ENCODE data around the gene ITGB8. TPM values are rescaled to one million over a fixed set of nuclear protein-coding genes. Genes with fewer than 3 reads are reported as not detected.

Gene ITGB8
- total RNA-seq, 2 experiments from 2014 or later = not detected

DNA sequence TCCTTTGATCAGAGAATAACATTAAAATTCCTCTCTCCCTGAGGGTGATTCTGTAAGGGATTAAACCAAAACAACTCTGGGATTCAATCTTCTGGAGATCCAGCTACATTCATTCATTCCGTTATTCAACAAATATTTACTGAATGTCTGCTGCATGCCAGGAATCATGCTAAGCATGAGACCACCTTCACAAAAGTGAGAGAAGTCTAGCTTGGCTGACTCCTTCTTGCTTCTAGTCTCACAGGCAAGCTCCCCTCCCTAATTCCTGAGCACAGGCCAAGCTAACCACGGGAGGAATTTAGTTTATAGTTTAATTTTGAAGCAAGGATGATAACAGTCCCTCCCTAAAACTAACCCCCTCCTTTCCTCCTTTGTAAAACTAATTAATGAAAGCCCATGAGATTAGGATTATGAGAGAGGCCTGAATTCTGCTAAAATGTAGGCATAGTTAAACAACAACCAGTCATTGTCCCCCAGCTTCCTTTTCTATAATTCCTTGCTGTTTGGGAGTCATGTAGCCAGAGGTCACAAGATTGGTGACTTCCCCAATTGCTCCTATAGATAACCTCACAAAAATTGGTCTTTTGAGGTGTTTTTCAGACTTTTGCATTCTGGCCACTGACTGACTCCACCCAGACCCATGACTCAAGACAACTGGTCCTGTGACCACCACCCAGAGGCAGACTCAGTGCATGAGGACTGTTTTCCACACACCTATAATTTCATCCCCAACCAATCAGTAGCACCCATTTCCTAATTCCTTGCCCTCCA, 113.5 kb downstream of the ITGB8 start:
- ATAC-seq = no peak
- Mint-ChIP-seq H3K9me3 (no peaks in the 10 kb centered on the region), H3K27me3 (peaks cover 1% of the 10 kb centered on the region), H3K4me3 (no peak overlapping the region), H3K4me1 (ENCODE audit: low read depth) (no peaks in the 10 kb centered on the region), H3K36me3 (ENCODE audit: low read depth) (no peaks in the 10 kb centered on the region), H3K27ac (no peak overlapping the region)
- no peak for DNase-seq
- ChIA-PET POLR2A (no interaction called here), CTCF (interaction anchor here (0.7 kb wide), 1 partner anchor 28 kb away, joined by 3 read pairs; no protein-coding TSS in a partner anchor)
- intact Hi-C loops (cut with micrococcal nuclease) = loop anchor here (10.0 kb wide), 1 partner anchor 699 kb away; no protein-coding TSS in a partner anchor
- no peak for TF ChIP-seq CTCF (IDR thresholded peaks at IDR 0.05)

DNA sequence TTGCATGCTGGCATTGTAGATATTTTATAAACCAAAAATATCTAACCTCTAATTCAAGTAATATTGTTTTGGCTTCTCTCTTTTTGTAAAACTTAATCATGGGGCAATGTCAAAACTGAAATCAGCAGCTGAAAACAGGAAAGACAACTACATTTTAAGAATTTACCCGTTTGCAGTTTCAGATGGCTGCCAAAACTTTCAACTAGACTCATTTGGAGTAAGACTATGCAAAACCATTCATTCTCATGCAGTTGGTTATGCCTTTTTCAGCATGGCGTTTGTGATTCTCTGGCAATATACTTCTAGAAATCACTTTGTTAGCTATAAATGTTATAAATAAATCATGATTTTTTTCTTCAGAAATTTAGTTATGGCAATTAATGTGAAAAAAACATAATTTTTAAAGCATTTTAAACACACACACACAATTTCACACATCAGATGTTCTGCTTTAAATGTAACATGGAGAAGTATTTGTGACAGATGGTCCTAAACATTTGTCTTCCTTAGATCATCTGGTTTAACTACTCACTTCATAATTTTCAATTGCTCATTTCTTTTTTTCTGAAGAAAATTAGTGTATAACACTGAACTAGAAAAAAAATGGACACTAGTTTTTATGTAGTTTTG, 116.4 kb downstream of the ITGB8 start:
- POLR2A ChIA-PET = no interaction called here
- CTCF ChIA-PET = no interaction called here
- ATAC-seq (no peak), DNase-seq (no peak)
- H3K4me1 Mint-ChIP-seq (ENCODE audit: low read depth) = no peaks in the 10 kb centered on the region
- no peak overlapping the region for H3K4me3 Mint-ChIP-seq
- H3K36me3 Mint-ChIP-seq (ENCODE audit: low read depth) = no peaks in the 10 kb centered on the region
- no peaks in the 10 kb centered on the region for H3K27me3 Mint-ChIP-seq
- H3K27ac Mint-ChIP-seq = no peak overlapping the region
- intact Hi-C loops (cut with micrococcal nuclease) = loop anchor here (10.0 kb wide), 1 partner anchor 702 kb away; no protein-coding TSS in a partner anchor
- no peaks in the 10 kb centered on the region for H3K9me3 Mint-ChIP-seq
- TF ChIP-seq CTCF (IDR thresholded peaks at IDR 0.05) = no peak

DNA sequence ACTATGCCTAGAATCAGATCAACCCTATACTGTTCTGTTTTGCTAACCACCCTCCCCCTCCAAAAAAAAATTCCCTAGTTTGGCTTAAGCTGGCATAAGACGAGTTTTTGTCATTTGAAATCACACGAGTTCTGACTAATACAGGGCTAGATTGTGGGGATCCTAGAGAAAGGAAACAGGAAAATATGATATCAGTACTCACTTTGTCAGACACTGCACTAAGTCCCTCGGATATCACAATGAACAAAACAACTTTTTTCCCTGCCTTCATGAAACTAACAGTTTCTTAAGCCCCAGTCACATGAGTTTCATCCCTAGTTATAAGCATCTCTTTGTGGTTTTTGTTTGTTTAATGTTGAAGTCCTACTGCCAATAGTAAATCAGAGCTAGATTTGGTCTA, 118.5 kb downstream of the ITGB8 start:
- Mint-ChIP-seq H3K4me1 (ENCODE audit: low read depth) (no peaks in the 10 kb centered on the region), H3K4me3 (no peak overlapping the region), H3K9me3 (no peaks in the 10 kb centered on the region), H3K27ac (no peak overlapping the region), H3K36me3 (ENCODE audit: low read depth) (no peaks in the 10 kb centered on the region), H3K27me3 (no peaks in the 10 kb centered on the region)
- ChIA-PET CTCF (no interaction called here), POLR2A (no interaction called here)
- DNase-seq (no peak), ATAC-seq (no peak)
- TF ChIP-seq CTCF (IDR thresholded peaks at IDR 0.05) = no peak
- intact Hi-C loops (cut with micrococcal nuclease) = loop anchor here (10.0 kb wide), 1 partner anchor 704 kb away; no protein-coding TSS in a partner anchor

GRCh38 chr7:20450536-20450935, 119.8 kb downstream of the ITGB8 start:
- intact Hi-C loops (cut with micrococcal nuclease) = no loop called here
- TF ChIP-seq CTCF (IDR thresholded peaks at IDR 0.05) = no peak
- ChIA-PET CTCF (no interaction called here), POLR2A (no interaction called here)
- DNase-seq = no peak
- no peaks in the 10 kb centered on the region for H3K4me1 Mint-ChIP-seq (ENCODE audit: low read depth)
- no peak overlapping the region for H3K27ac Mint-ChIP-seq
- H3K36me3 Mint-ChIP-seq (ENCODE audit: low read depth) = no peaks in the 10 kb centered on the region
- ATAC-seq = no peak
- no peaks in the 10 kb centered on the region for H3K27me3 Mint-ChIP-seq
- H3K9me3 Mint-ChIP-seq = no peaks in the 10 kb centered on the region
- H3K4me3 Mint-ChIP-seq = no peak overlapping the region

- Mint-ChIP-seq H3K27ac (no peak overlapping the region), H3K4me3 (no peak overlapping the region)
- POLR2A ChIA-PET = no interaction called here
Observed at GRCh38 chr7:20454202-20454601, 123.5 kb downstream of the ITGB8 start.

More at GRCh38 chr7:20454202-20454601, 123.5 kb downstream of the ITGB8 start:
- no peak for TF ChIP-seq CTCF (IDR thresholded peaks at IDR 0.05)
- H3K27me3 Mint-ChIP-seq = no peaks in the 10 kb centered on the region
- no peaks in the 10 kb centered on the region for H3K36me3 Mint-ChIP-seq (ENCODE audit: low read depth)
- no peak for DNase-seq
- no peaks in the 10 kb centered on the region for H3K4me1 Mint-ChIP-seq (ENCODE audit: low read depth)
- no peaks in the 10 kb centered on the region for H3K9me3 Mint-ChIP-seq
- CTCF ChIA-PET = no interaction called here
- no peak for ATAC-seq
- intact Hi-C loops (cut with micrococcal nuclease) = no loop called here
